ENCODE data around the gene WDR20. TPM values are rescaled to one million over a fixed set of nuclear protein-coding genes. Genes with fewer than 3 reads are reported as not detected.

WDR20 gene
- total RNA-seq, 3 donors from 2014 or later: 19.5 to 42.0 (median 24.6) TPM

- no peaks in the 10 kb centered on the region for H3K27me3 ChIP-seq
- H3K9me3 ChIP-seq: no peaks in the 10 kb centered on the region
- DNase-seq (ENCODE audit: low spot score in 2 of 2): no peak
- peaks cover 0 to 5% of the 10 kb centered on the region in 2 donors for H3K4me1 ChIP-seq
- no peak overlapping the region for H3K4me3 ChIP-seq
- TF ChIP-seq POLR2AphosphoS5 (IDR thresholded peaks at IDR 0.05) (no peak), POLR2A (IDR thresholded peaks at IDR 0.05) (no peak), CTCF (IDR thresholded peaks at IDR 0.05) (no peak)
- intact Hi-C loops (cut with DNase I; ENCODE audit: low total_unique reads): no loop called here
- no peaks in the 10 kb centered on the region for H3K36me3 ChIP-seq
- H3K27ac ChIP-seq: peak overlapping the region; percentile 43 to 69
These were observed 47.9 kb downstream of the WDR20 start for GRCh38 chr14:102187568-102188001.

- TF ChIP-seq CTCF (IDR thresholded peaks at IDR 0.05): no peak
- no peak for TF ChIP-seq POLR2AphosphoS5 (IDR thresholded peaks at IDR 0.05)
- no peak for TF ChIP-seq POLR2A (IDR thresholded peaks at IDR 0.05)
- no peaks in the 10 kb centered on the region for H3K9me3 ChIP-seq
- H3K4me3 ChIP-seq: no peak overlapping the region
- intact Hi-C loops (cut with DNase I; ENCODE audit: low total_unique reads): no loop called here
- H3K27me3 ChIP-seq: no peaks in the 10 kb centered on the region
- H3K4me1 ChIP-seq: peaks cover 0 to 5% of the 10 kb centered on the region in 2 donors
- no peaks in the 10 kb centered on the region for H3K36me3 ChIP-seq
- peak overlapping the region; percentile 43 to 69 for H3K27ac ChIP-seq
- no peak for DNase-seq (ENCODE audit: low spot score in 2 of 2)
These were observed 48.5 kb downstream of the WDR20 start for GRCh38 chr14:102188187-102188586.

GRCh38 chr14:102189874-102190273 is 50.2 kb downstream of the WDR20 start:
- no peak for TF ChIP-seq POLR2AphosphoS5 (IDR thresholded peaks at IDR 0.05)
- TF ChIP-seq CTCF (IDR thresholded peaks at IDR 0.05): no peak
- no peak for TF ChIP-seq POLR2A (IDR thresholded peaks at IDR 0.05)
- H3K4me3 ChIP-seq: no peak overlapping the region
- H3K4me1 ChIP-seq: peaks cover 0 to 5% of the 10 kb centered on the region in 2 donors
- intact Hi-C loops (cut with DNase I; ENCODE audit: low total_unique reads): loop anchor here (5.0 kb wide), 1 partner anchor 872 kb away; no protein-coding TSS in a partner anchor
- no peaks in the 10 kb centered on the region for H3K36me3 ChIP-seq
- no peak overlapping the region for H3K27ac ChIP-seq
- no peak for DNase-seq (ENCODE audit: low spot score in 2 of 2)
- no peaks in the 10 kb centered on the region for H3K27me3 ChIP-seq
- no peaks in the 10 kb centered on the region for H3K9me3 ChIP-seq

- Histone ChIP-seq H3K4me3 (no peak overlapping the region), H3K4me1 (no peaks in the 10 kb centered on the region), H3K9me3 (no peaks in the 10 kb centered on the region), H3K27ac (no peak overlapping the region), H3K36me3 (no peaks in the 10 kb centered on the region), H3K27me3 (no peaks in the 10 kb centered on the region)
- no peak for DNase-seq (ENCODE audit: low spot score in 2 of 2)
- TF ChIP-seq POLR2AphosphoS5 (IDR thresholded peaks at IDR 0.05) (no peak), CTCF (IDR thresholded peaks at IDR 0.05) (no peak), POLR2A (IDR thresholded peaks at IDR 0.05) (no peak)
- intact Hi-C loops (cut with DNase I; ENCODE audit: low total_unique reads): loop anchor here (5.0 kb wide), 1 partner anchor 869 kb away; no protein-coding TSS in a partner anchor
These were observed 53.3 kb downstream of the WDR20 start for GRCh38 chr14:102192840-102193502.

GRCh38 chr14:102194856-102195255 is 55.2 kb downstream of the WDR20 start:
- Histone ChIP-seq H3K27ac (no peak overlapping the region), H3K9me3 (no peaks in the 10 kb centered on the region), H3K36me3 (no peaks in the 10 kb centered on the region), H3K4me1 (no peaks in the 10 kb centered on the region), H3K27me3 (no peaks in the 10 kb centered on the region), H3K4me3 (no peak overlapping the region)
- no peak for DNase-seq (ENCODE audit: low spot score in 2 of 2)
- intact Hi-C loops (cut with DNase I; ENCODE audit: low total_unique reads): loop anchor here (5.0 kb wide), 1 partner anchor 867 kb away; no protein-coding TSS in a partner anchor
- TF ChIP-seq POLR2AphosphoS5 (IDR thresholded peaks at IDR 0.05): no peak
- TF ChIP-seq POLR2A (IDR thresholded peaks at IDR 0.05): no peak
- TF ChIP-seq CTCF (IDR thresholded peaks at IDR 0.05): no peak

Measured in breast epithelium (tissue), 4 donors.